Measurements from ENCODE around the gene NEK8. TPM values are rescaled to one million over a fixed set of nuclear protein-coding genes. Genes with fewer than 3 reads are reported as not detected.

Gene NEK8
- total and polyA plus RNA-seq, 8 donors: 2.8 to 17.8 (median 3.4) TPM; not detected in 1

DNA sequence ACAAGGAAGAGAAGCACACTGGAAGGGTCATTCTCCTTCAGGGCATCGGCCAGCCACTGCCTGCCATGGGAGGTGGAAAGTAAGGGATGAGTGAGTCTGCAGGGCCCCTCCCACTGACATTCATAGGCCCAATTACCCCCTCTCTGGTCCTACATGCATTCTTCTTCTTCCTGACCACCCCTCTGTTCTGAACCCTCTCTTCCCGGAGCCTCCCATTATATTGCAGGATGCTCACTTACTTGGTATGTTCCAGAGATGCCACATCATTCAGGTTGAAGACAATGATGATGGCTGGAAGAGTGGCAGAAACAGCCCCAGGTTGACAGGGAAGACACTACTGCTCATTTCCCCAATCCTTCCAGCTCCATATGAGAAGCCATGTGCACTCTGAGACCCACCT, 13.4 kb upstream of the NEK8 start:
- DNase-seq: no peak
- peaks cover 0 to 14% (median 8%) of the 10 kb centered on the region in 3 donors for H3K27me3 ChIP-seq
- intact Hi-C loops (cut with DNase I; ENCODE audit: low total_unique reads): no loop called here
- peaks cover 37 to 65% (median 52%) of the 10 kb centered on the region in 4 donors for H3K4me1 ChIP-seq
- 89 to 100% (median 100%) methylated on average over 2 of the region's 2 CpGs for WGBS, 5 donors
- TF ChIP-seq EP300 (IDR thresholded peaks at IDR 0.05) (no peak), POLR2AphosphoS5 (IDR thresholded peaks at IDR 0.05) (no peak), POLR2A (IDR thresholded peaks at IDR 0.05) (no peak)
- TF ChIP-seq, protein P1, sequence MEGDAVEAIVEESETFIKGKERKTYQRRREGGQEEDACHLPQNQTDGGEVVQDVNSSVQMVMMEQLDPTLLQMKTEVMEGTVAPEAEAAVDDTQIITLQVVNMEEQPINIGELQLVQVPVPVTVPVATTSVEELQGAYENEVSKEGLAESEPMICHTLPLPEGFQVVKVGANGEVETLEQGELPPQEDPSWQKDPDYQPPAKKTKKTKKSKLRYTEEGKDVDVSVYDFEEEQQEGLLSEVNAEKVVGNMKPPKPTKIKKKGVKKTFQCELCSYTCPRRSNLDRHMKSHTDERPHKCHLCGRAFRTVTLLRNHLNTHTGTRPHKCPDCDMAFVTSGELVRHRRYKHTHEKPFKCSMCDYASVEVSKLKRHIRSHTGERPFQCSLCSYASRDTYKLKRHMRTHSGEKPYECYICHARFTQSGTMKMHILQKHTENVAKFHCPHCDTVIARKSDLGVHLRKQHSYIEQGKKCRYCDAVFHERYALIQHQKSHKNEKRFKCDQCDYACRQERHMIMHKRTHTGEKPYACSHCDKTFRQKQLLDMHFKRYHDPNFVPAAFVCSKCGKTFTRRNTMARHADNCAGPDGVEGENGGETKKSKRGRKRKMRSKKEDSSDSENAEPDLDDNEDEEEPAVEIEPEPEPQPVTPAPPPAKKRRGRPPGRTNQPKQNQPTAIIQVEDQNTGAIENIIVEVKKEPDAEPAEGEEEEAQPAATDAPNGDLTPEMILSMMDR (IDR thresholded peaks at IDR 0.05): no peak
- H3K27ac ChIP-seq: no peak overlapping the region
- H3K9me3 ChIP-seq: no peaks in the 10 kb centered on the region
- H3K36me3 ChIP-seq: peaks cover 16 to 25% (median 21%) of the 10 kb centered on the region in 4 donors
- no peak overlapping the region for H3K4me3 ChIP-seq

DNA sequence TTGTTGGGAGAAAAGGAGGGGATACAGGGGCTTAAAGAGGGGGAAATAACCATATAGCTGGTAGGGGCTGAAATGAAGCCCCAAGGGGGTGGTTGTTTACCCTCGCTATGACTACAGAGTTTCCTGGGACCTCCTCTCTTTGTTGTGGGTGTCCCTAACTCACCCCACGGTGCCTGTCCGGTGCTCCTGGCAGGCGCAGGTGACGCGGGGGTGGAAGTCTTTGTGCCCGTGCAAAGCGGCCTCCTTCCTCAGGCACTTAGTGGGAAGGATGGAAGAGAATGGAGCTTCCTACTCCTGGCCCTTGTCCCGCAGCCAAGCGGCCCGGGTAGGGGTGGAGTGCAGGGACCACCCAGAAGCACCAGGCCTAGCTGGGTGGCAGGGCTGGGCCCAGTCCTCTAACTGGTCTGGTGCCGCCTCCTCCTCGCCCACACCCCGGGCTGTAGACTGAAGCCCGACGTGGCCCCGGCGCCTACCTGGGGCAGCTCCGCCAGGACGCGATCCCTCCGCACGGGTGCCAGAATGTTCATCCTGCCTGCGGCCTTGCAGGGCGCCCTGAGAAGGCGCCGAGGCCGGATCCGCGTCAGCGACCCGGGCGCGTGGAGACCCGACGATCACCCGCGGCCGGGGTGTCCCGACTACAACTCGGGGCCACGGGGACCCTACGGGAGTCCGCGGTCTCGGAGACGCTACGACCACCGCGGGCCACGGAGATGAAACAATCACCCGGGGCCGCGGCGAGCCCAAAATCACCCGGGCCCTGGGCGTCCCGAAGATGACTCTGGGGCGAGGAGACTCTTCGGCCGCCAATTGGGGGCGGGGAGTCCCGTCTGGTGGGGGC, 11.6 kb upstream of the NEK8 start:
- 11 to 21% (median 14%) methylated on average over 27 to 63 of the region's 63 CpGs for whole genome bisulfite sequencing, 5 donors
- Histone ChIP-seq H3K36me3 (peaks cover 26 to 39% (median 34%) of the 10 kb centered on the region in 4 donors), H3K4me1 (peaks cover 42 to 67% (median 58%) of the 10 kb centered on the region in 4 donors), H3K27ac (peak overlapping the region; percentile 63 to 94 (median 89)), H3K27me3 (peaks cover 0 to 14% (median 8%) of the 10 kb centered on the region in 3 donors), H3K4me3 (peak overlapping the region; percentile 51 to 59 (median 55)), H3K9me3 (no peaks in the 10 kb centered on the region)
- DNase-seq: peak in 1 of 2 donors; percentile 80
- intact Hi-C loops (cut with DNase I; ENCODE audit: low total_unique reads): no loop called here
- no peak for TF ChIP-seq EP300 (IDR thresholded peaks at IDR 0.05)

DNA sequence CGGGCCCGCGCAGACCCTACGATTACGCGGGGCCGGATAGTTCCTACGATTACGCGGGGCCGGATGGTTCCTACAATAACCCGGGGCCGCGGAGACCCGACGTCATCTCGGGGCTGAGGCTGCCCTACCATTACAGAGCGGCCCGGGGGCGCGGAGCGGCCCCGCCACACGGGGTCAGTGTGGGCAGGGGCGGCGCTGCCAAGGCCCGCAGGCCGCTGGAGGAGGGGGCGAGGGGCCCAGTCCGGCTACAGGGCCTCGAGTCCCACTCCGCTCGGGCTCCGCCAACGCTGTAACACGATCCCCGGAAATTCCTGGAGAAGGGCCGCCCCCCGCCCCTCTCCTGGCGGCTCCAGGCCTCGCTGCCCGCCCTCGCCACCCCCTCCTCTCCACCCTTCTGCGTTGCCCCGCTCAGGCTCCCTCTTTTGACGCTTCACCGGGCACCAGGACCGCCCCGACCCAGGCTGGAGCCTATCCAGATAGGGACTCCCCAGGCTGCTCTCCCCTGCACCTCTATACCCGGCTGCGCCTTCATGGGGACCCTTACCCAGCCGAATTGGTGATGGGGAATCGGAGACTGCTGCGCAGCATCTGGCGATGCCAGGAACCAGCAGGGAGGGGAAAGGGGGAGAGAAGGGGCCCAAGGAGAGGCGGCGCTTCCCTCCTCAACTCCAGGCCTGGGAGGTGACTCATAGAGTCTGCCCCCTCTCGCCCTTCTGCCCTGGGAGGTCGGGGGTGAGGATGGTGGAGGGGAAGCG, 10.8 kb upstream of the NEK8 start, which contains the start of gene RAB34:
Gene RAB34, minus strand, starts transcription at position 291 of the 755 bp plus-strand sequence. CDS start 602 bp downstream, outside the sequence.
- Histone ChIP-seq H3K4me1 (peaks cover 44 to 67% (median 61%) of the 10 kb centered on the region in 4 donors), H3K4me3 (peak within 1 kb of the TSS; percentile 51 to 59 (median 55)), H3K36me3 (peaks cover 34 to 47% (median 42%) of the 10 kb centered on the region in 4 donors), H3K27ac (peak within 1 kb of the TSS; percentile 63 to 94 (median 89)), H3K9me3 (no peaks in the 10 kb centered on the region), H3K27me3 (peaks cover 0 to 14% (median 8%) of the 10 kb centered on the region in 3 donors)
- peak; percentile 47 to 95 for DNase-seq
- TF ChIP-seq POLR2A (IDR thresholded peaks at IDR 0.05) (no peak), POLR2AphosphoS5 (IDR thresholded peaks at IDR 0.05) (peak in 1 of 3 donors; percentile 42), EP300 (IDR thresholded peaks at IDR 0.05) (no peak)
- TF ChIP-seq, protein P1 (IDR thresholded peaks at IDR 0.05): no peak
- 9 to 39% (median 13%) methylated on average over 14 to 60 of the region's 60 CpGs for WGBS, 5 donors
- intact Hi-C loops (cut with DNase I; ENCODE audit: low total_unique reads): no loop called here

DNA sequence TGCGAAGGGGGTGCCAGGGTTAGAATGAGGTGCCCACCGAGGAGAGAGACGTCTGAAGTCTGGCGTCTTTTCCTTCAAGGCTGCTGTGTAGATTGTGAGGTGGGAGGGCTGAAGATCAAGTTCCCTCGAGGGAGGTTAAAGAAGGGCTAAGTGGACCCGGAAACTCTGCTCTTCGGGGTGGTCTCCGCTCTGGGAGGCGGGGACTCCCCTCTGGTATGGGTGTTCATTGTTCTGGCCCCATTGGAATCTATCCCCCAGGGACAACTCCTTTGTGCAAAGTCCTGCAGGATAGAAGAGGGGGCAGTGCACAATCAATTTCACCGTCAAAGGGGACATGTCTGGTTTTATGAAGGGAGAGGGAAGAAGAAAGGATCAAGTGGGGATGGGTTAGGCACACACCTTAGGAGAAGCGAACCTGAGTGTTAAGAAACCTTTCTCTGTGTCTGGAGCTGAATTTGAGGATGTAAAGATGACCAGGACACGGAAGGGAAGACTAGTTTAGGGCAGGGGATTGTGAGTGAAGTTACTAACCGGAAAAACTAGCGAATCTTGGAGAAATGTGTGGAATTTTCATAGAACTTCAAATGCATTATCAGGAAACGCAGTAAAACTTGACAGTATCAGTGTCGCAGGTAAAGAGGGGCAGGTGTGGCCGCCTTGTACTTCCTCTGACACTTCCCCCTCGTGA, 10.1 kb upstream of the NEK8 start:
- 47 to 63% (median 52%) methylated on average over 18 of the region's 18 CpGs for WGBS, 5 donors
- H3K27ac ChIP-seq: peak overlapping the region; percentile 63 to 94 (median 89)
- DNase-seq: peak in 1 of 2 donors; percentile 35
- TF ChIP-seq POLR2AphosphoS5 (IDR thresholded peaks at IDR 0.05) (no peak), EP300 (IDR thresholded peaks at IDR 0.05) (no peak), POLR2A (IDR thresholded peaks at IDR 0.05) (no peak)
- TF ChIP-seq, protein P1 (IDR thresholded peaks at IDR 0.05): no peak
- intact Hi-C loops (cut with DNase I; ENCODE audit: low total_unique reads): no loop called here
- H3K36me3 ChIP-seq: peaks cover 41 to 53% (median 49%) of the 10 kb centered on the region in 4 donors
- peak overlapping the region; percentile 56 to 98 (median 91) for H3K4me3 ChIP-seq
- no peaks in the 10 kb centered on the region for H3K9me3 ChIP-seq
- H3K4me1 ChIP-seq: peaks cover 44 to 73% (median 67%) of the 10 kb centered on the region in 4 donors
- H3K27me3 ChIP-seq: peaks cover 0 to 14% (median 8%) of the 10 kb centered on the region in 3 donors
